GM10248 (cell line): ENCODE data around the gene BACE2.

ENCODE experiments used
- CTCF ChIA-PET: fragments of 300-600 bp; sonication (Branson Sonifier 250); formaldehyde crosslinking; extraction: SDS; loops from one replicate; lab custom pipeline; 2021; ENCODE audit warnings: antibody characterized with exemption; lab: Yijun Ruan, JAX
- POLR2A ChIA-PET: fragments of 350-650 bp; sonication (Branson Sonifier 250); formaldehyde crosslinking; extraction: SDS; loops from one replicate; lab custom pipeline; 2020; ENCODE audit warnings: antibody characterized with exemption; lab: Yijun Ruan, JAX
- DNase-seq: peaks from one replicate; pipeline ENCODE4 v3.0.0; 2012; ENCODE audit errors: extremely low spot score
- TF ChIP-seq, protein P1 (sequence below): IDR thresholded peaks from 2 replicates; pipeline ENCODE4 v1.5.1; 2012; ENCODE audit warnings: mild to moderate bottlenecking, low read depth; ENCODE audit errors: extremely low read depth, missing control alignments, control extremely low read depth

The BACE2 gene

DNA sequence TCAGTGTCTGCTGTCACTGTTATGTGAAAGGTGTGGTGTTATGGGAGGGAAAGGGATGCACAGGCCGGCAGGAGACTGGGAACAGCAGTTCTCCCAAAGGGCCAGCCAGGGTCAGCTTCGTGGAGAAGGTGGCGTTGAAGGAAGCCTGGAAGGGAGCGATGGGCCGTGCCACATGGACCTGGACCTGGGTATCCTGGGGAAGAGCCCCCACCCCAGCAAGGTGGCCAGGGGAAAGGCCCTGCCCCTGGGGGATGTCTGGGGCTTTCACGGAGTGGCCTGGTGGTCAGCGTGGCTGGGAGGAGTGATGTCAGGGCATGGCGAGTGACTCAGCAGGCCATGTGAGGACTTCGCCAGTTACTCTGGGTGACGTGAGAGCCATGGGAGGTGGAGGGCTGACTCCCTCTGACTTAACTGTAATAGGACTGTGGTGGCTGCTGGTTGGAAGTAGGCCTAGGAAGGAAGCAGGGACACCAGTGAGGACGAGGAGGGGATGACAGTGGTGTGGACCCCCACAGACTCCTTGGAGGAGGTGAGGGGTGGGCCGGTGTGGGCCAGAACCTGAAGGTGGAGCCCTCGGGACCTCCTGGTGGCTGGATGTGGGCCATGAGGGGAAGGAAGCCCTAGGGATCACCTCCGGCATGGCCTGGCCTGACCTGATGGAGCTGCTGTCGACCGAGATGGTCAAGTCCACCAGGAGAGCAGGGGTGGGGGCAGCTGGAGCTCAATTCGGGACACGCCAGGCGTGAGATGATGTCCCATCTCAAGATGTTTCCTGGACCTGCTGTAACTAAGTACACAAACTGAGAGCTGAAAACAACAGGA is 54.5 kb downstream of the BACE2 start:
- ChIA-PET POLR2A (no interaction called here), CTCF (no interaction called here)
- TF ChIP-seq, protein P1, sequence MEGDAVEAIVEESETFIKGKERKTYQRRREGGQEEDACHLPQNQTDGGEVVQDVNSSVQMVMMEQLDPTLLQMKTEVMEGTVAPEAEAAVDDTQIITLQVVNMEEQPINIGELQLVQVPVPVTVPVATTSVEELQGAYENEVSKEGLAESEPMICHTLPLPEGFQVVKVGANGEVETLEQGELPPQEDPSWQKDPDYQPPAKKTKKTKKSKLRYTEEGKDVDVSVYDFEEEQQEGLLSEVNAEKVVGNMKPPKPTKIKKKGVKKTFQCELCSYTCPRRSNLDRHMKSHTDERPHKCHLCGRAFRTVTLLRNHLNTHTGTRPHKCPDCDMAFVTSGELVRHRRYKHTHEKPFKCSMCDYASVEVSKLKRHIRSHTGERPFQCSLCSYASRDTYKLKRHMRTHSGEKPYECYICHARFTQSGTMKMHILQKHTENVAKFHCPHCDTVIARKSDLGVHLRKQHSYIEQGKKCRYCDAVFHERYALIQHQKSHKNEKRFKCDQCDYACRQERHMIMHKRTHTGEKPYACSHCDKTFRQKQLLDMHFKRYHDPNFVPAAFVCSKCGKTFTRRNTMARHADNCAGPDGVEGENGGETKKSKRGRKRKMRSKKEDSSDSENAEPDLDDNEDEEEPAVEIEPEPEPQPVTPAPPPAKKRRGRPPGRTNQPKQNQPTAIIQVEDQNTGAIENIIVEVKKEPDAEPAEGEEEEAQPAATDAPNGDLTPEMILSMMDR = no peak
- DNase-seq = no peak

DNA sequence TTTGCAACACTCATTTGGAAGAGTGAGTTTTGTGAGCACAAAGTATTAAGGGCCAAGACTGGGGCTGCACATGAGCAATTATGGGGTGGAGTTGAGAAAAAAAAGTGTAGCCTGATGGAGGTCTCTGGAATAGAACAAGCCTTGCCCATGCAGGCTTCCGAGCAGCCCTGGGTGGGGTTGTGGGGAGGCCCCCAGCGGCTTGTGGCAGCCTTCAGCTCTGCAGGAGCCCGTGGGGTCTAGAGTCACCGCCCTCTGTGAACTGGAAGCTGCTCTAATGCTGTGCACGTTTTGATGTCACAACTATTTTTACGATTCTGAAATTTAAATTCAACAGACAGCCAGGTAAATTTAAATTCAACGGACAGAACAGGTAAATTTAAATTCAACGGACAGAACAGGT is 58.9 kb downstream of the BACE2 start:
- ChIA-PET POLR2A (no interaction called here), CTCF (interaction anchor here (1.0 kb wide), 1 partner anchor 9 kb away, joined by 3 read pairs; no protein-coding TSS in a partner anchor)
- TF ChIP-seq, protein P1 = no peak
- no peak for DNase-seq

DNA sequence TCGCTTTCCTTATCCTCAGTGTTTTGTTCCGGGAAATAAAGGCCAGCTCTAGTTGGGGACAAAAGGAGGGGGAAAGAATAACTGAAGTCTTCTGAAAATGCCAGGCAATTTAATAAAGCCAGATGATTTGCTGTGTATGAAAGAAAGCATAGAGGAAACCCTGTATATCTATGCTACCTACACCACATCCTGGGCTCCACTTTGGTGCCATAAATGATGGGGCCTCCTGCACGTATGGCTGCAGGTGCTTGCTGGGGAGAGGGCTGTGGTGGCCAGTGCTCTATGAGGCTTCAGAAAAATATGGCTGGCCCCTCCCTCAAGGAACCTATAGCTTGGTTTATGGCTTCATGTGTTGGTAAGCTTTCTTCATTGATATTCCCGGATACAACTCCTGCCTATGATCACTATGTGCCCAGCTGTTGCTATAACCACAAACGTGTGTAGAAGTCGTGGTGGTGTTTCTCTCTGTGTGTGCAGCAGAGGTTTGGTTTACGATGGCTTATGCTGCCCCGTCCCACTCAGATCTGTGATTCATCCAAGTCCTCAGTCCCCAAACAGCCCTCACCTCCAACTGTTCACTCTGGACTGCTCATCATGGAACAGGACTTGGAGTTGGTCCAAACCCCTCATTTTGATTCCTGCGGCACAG is 59.5 kb downstream of the BACE2 start:
- POLR2A ChIA-PET = no interaction called here

DNA sequence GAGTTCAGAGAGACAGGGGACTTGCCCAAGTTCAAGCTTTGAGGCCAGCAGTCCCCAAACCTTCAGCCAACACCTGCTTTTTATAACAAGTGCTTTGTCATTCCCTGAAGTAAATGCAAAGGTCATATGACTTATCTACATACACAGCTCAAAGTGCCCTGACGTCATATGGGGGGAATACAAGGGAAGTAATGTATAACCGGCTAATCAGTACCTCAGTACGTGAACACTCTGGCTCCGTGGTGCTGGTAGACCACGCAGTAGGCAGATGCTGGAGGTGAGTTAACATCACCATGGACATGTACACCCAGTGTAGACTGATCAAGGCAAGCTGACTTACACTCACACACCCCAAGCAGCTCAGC is 60.0 kb downstream of the BACE2 start:
- POLR2A ChIA-PET = no interaction called here
- TF ChIP-seq, protein P1 = no peak
- CTCF ChIA-PET = no interaction called here
- DNase-seq = no peak

More for the DNA sequence above, 59.5 kb downstream of the BACE2 start:
- TF ChIP-seq, protein P1 = no peak
- CTCF ChIA-PET = no interaction called here
- DNase-seq = no peak

DNA sequence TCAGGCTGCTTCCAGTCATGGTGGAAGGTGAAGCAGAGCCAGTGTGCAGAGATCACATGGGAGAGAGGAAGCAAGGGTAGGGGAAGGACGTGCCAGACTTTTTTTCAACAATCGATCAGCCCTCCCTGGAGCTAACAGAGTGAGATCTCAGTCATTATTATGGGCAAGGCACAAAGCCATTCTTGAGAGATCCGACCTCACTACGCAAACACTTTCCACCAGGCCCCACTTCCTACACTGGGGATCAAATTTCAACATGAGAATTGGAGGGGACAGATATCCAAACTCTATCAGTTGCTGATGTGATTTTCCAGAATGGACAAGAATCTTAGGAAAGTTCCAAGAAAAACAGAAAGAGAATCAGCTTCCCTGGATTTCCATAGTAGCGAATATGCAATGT is 60.5 kb downstream of the BACE2 start:
- POLR2A ChIA-PET = no interaction called here
- CTCF ChIA-PET = no interaction called here
- no peak for DNase-seq
- TF ChIP-seq, protein P1 = no peak

DNA sequence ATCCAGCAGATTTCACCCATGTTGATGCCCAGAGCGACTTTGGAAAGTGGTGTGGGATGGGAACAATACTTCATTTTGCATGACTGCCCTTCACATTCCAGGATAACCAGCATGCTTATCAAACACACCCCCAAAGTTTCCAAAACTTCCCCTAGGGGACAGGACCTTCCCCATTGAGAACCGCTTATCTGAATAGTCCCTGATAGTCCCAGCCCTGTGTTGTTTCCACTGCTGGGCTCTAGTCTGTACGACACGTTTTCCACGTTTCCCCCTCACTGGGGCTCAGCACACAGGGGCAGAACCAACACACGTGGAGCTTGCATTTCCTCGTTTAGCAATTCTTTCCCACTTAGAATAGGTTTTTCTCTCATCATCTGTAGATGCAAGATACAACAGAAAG is 61.0 kb downstream of the BACE2 start:
- no peak for DNase-seq
- TF ChIP-seq, protein P1 = no peak
- ChIA-PET POLR2A (no interaction called here), CTCF (no interaction called here)
